GM06990 (cell line): Measurements from ENCODE around the gene SYNGR2.

Experiments used
- DNase-seq: peaks from one replicate; pipeline ENCODE4 v3.0.0-alpha.2; 2011; ENCODE audit not compliant: insufficient read length; ENCODE audit errors: extremely low read depth
- H3K27me3 ChIP-seq: replicated peaks from 2 replicates; pipeline ENCODE4 v1.6.0; 2011; ENCODE audit warnings: low read length; ENCODE audit not compliant: control insufficient read depth, insufficient read depth
- H3K36me3 ChIP-seq: 2 replicates; pipeline ENCODE4 v1.5.1; 2011; ENCODE audit warnings: low read length; ENCODE audit not compliant: control insufficient read depth, insufficient read depth
- H3K4me3 ChIP-seq: replicated peaks from 2 replicates; pipeline ENCODE4 v1.5.1; 2011; ENCODE audit warnings: low read depth, mild to moderate bottlenecking, control low read depth, low read length
- TF ChIP-seq, protein P1 (sequence below): IDR thresholded peaks from 2 replicates; pipeline ENCODE4 v1.5.1; 2011; ENCODE audit warnings: low read length, control low read depth, mild to moderate bottlenecking, inconsistent platforms; ENCODE audit not compliant: insufficient read depth, poor library complexity, severe bottlenecking

Gene SYNGR2

DNA sequence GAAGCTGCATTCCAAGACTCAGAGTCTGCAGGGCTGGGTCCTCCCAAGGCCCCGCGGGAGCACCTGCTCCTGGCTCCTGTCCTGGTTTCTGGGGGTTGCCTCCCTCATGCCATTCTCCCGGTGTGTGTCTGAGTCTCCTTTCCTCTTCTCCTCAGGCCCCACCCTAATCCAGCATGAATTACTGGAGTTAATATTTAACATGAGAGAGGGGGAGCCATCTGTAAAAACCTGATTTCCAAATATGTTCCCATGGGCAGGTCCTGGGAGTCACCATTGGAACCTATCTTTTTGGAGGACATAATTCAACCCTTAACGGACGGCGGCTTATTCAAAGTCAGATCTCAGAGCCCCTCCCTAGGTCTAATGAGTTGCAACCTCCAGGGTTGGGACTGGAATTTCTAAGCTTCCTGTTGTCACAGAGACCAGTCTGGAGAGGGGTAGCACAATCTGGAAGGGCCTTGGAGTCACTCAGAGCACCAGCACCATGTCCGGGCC, 16.8 kb upstream of the SYNGR2 start:
- no peaks in the 10 kb centered on the region for H3K36me3 ChIP-seq
- no peaks in the 10 kb centered on the region for H3K27me3 ChIP-seq
- no peak for DNase-seq

DNA sequence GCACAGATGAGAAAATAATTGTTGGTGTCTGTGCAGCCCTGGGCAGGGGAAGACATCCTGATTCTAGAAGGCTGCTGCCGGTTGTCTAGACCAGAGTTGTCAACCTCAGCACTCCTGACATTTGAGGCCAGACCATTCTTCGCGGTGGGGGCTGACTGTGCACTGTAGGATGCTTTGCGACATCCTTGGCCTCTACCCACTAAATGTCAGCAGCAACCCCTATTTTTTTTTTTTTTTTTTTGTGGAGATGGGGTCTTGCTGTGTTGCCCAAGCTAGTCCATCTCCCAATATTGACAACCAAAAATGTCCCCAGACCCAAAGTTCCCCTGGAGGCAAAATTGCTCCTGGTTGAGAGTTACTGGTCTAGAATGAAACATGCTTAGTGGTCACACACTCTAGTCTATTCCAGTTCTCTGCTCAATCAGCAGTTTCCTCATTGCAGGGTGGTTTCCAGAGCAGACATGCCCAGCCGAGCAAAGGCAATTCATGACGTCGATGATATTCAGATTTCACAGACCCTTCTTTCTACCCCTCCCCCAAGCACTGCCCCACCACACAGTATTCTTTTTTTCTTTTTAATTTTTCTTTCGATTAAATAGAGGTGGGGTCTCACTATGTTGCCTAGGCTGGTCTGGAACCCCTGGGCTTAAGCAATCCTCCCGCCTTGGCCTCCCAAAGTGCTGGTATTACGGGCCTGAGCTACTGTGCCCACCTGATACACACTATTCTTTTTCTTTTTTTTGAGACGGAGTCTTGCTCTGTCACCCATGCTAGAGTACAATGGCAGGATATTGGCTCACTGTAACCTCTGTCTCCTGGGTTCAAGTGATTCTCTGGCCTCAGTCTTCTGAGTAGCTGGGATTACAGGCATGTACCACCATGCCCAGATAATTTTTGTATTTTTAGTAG, 13.2 kb upstream of the SYNGR2 start:
- TF ChIP-seq, protein P1, sequence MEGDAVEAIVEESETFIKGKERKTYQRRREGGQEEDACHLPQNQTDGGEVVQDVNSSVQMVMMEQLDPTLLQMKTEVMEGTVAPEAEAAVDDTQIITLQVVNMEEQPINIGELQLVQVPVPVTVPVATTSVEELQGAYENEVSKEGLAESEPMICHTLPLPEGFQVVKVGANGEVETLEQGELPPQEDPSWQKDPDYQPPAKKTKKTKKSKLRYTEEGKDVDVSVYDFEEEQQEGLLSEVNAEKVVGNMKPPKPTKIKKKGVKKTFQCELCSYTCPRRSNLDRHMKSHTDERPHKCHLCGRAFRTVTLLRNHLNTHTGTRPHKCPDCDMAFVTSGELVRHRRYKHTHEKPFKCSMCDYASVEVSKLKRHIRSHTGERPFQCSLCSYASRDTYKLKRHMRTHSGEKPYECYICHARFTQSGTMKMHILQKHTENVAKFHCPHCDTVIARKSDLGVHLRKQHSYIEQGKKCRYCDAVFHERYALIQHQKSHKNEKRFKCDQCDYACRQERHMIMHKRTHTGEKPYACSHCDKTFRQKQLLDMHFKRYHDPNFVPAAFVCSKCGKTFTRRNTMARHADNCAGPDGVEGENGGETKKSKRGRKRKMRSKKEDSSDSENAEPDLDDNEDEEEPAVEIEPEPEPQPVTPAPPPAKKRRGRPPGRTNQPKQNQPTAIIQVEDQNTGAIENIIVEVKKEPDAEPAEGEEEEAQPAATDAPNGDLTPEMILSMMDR: no peak
- Histone ChIP-seq H3K4me3 (no peak overlapping the region), H3K36me3 (no peaks in the 10 kb centered on the region), H3K27me3 (no peaks in the 10 kb centered on the region)
- DNase-seq: peak; percentile 81

More for the DNA sequence above, 16.8 kb upstream of the SYNGR2 start:
- TF ChIP-seq, protein P1: no peak
- no peak overlapping the region for H3K4me3 ChIP-seq

DNA sequence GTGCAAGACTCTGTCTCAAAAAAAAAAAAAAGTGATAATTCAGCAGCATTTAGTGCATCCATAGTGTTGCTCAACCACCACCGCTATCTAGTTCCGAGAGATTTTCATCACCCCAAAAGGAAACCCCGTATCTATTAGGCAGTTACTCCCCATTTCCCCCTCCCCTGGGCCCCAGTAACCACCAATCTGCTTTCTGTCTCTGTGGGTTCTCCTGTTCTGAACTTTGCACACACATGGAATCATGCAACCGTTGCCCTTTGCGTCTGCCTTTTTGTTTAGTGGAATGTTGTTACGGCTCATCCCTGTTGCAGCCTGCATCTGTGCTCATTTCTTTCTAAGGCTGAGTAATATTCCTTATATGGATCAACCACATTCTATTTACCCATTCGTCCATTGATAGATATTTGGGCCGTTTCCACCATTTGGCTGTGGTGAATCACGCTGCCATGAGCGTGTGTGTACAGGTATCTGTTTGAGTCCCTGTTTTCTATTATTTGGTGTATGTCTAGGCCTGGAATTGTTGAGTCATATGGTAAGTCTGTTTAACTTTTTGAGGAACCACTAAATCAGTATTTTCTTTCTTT, 8.7 kb upstream of the SYNGR2 start:
- Histone ChIP-seq H3K4me3 (no peak overlapping the region; the same call in 1 of the 2 replicates), H3K36me3 (no peaks in the 10 kb centered on the region), H3K27me3 (no peaks in the 10 kb centered on the region)
- no peak for DNase-seq
- TF ChIP-seq, protein P1: no peak

DNA sequence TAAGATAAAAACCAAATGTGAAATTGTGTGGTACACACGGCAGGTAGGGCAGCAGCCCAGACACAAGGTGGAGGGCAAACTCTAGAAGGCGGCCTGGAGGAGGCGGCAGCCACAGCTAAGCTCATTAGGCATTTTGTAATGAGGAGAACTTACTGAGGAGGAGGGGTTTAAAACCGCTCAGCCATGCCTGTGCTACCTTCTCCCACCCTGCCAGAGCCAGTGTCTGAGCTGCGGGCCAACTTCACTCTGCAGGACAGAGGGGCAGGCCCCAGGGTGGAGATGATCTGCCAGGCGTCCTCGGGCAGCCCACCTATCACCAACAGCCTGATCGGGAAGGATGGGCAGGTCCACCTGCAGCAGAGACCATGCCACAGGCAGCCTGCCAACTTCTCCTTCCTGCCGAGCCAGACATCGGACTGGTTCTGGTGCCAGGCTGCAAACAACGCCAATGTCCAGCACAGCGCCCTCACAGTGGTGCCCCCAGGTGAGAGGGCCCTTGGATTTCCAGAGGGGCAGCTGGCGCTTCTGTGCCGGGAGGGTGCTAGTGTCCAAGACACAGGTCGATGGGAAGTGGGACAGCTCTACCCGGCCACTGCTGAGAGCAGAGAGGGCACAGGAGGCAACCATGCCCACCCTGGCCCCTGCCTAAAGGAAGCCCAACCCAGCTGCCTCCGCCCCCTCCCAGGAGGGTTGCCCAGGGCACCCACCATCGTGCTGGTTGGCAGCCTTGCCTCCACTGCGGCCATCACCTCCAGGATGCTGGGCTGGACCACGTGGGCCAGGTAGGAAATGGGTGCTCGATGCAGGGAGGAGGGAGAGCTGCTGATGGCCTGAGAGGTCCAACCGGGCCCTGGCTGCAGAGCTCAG, 4.3 kb upstream of the SYNGR2 start:
- H3K4me3 ChIP-seq: no peak overlapping the region
- no peaks in the 10 kb centered on the region for H3K27me3 ChIP-seq
- DNase-seq: no peak
- H3K36me3 ChIP-seq: no peaks in the 10 kb centered on the region; the same call in 1 of the 2 replicates
- TF ChIP-seq, protein P1: no peak

DNA sequence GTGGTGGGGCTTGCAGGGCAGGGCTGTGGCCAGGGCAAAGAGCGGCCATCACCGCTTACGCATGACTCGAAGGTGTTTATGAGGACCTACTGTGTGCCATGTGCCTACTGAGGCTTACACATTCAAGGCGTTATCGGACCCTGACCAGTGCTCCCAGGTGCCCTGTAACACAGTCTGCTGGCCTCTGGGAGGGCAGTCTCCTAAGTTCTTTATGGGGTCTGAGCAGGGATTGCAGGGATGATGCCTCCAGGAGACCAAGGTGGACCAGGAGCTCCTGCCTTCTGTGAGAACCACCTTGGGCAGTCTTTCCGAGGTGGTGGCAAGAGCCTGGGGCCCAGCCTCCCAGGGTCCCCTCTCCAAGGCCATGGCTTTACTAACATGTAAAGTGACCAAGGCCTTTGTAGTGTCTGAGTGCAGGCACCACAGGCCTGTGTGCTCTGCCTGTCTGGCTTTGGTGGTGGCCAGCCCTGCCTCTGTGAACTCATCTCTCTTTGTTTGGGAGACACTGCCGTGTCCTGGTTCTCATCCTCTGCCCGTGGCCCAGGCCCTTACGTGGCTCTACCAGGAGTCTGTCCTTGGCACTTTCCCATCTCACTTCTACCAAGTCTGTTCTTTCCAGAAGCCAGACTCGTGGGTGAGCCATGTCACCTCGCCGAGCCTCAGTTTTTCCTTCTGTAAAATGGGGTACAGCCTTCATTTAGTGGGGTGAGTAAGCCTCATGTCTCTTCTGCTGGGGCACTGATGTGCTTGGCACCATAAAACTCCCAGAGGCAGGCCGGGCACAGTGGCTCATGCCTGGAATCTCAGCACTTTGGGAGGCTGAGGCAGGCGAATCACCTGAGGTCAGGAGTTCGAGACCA, 3.4 kb upstream of the SYNGR2 start:
- DNase-seq: no peak
- TF ChIP-seq, protein P1: no peak
- Histone ChIP-seq H3K36me3 (peaks cover 5% of the 10 kb centered on the region), H3K27me3 (no peaks in the 10 kb centered on the region), H3K4me3 (no peak overlapping the region)
